Fibroblast of skin of left quadriceps (primary cell): ENCODE measurements around the gene SYNJ2.

Experiments used
- DNase-seq, 2 experiments: peaks; one replicate each; pipeline ENCODE4 v3.0.0-alpha.2; 2013; ENCODE audit warnings: low read depth in 2 of 2

Gene SYNJ2

DNA sequence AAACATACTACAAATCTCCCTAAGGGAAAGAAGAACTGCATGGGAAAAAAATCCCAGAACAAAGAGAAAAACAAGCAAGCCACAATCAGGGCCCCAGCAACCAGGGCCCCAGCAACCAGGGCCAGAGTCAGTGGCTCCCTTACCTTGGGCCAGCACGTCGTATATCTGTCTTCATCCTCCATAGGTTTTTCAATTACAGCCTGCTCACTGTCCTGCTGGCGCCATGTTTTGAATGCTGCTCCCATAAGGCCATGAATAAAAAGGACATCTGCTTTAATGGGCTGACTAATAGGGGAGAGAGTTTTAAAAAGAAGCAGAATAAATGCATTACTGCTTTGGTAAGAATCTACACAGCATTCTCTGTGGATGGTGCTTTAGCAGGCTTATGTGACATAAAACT lies 137.2 kb downstream of the SYNJ2 start:
- no peak for DNase-seq

DNA sequence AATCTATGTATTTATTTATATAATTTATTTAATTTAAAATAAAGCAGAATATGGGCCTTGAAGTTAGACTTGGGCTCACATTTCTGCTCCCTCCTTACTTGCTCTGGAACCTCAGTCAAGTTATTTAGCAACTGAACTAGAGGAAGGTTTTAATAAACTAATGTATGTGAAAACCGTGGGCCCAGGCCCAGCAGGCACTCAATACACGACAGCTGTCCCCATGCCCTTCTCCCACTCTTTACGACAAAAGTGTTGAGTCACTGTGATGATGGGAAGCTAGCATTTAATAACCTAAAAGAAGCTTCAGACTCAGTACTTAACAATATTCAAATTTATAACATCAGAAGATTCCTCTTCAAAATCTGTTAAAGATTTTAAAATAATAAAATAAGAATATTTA lies 139.7 kb downstream of the SYNJ2 start:
- DNase-seq: no peak

DNA sequence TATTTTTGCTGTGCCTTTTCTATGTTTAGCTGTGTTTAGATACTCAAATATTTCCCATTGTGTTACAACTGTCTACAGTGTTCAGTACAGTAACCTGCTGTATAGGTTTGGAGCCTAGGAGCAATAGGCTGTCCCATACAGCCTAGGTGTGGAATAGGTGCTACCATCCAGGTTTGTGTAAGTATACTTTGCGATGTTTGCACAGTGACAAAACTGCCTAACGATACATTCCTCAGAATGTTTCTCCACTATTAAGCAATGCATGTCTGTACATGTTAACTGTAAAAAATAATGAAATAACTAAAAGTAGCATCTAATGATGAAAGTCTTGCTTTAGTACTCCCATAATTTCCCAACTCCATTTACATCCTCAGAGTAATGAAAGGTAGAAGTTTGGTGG lies 140.4 kb downstream of the SYNJ2 start:
- DNase-seq: no peak

DNA sequence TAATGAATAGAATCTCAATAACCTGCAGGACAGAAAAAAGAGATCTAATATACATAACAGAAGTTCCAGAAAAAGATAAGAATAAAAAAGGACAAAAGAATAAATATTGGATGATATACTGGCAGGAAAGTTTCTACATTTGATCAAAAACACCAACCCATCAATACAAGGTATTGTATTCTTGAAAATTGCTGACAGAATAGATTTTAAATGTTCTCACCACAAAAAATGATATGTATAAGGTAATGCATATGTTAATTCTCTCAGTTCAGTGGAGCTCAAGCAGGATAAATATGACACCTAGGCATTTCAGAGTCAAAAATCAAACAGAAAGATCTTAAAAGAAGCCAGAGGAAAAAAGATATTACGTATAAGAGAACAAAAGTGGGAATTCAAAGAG lies 142.6 kb downstream of the SYNJ2 start:
- DNase-seq: no peak

DNA sequence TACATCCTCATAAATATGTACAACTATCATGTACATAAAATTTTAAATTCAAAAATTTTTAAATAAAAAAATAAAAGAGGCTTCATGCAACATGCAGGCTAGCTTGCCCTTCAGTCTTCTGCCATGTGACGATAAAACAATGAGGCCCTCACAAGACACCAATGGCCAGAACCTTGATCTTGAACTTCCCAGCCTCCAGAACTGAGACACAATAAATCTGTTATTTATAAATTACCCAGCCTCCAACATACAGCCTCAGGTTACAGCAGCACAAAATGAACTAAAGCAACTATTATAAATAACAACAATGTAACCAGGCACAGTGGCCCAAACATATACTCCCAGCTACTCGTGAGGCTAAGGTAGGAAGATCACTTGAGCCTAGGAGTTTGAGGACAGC lies 143.6 kb downstream of the SYNJ2 start:
- DNase-seq: no peak

DNA sequence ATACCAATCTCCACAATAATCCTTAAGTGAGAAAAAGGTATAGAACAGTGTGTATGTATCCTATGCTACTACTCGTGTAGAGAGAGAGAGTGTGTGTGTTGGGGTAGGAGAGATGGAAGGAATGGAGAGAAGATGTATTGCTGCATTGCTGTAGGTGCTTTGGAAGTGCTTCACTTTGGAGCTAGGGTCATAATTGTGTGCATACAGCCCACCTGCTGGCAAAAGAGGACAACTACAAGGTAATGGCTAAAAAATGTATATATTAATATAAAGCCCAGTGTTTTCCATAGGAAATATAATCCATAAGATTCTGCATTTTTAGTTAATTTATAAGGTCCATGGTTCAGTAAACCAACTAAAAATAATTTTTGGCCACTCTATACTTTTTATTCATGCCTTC lies 150.3 kb downstream of the SYNJ2 start:
- DNase-seq: peak in 1 of 2 experiments; percentile 13

DNA sequence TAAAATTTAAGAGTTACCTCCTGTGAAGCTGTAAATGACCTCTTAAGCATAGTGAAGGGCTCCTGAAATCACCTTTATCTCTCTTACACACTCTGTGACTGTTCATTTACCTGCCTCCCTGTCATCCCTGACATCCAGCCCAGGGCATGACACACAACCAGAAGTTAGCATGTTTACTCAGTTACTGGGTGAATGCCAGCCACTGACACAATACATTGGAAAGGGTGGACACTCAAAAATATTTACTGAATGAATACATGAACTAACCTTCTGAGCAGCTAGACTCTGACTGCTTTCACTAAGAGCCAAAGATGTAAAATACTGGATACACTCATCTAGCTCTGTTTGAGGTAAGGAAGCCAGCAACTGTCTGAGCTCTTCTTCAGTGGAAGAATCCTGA lies 161.1 kb downstream of the SYNJ2 start:
- no peak for DNase-seq

DNA sequence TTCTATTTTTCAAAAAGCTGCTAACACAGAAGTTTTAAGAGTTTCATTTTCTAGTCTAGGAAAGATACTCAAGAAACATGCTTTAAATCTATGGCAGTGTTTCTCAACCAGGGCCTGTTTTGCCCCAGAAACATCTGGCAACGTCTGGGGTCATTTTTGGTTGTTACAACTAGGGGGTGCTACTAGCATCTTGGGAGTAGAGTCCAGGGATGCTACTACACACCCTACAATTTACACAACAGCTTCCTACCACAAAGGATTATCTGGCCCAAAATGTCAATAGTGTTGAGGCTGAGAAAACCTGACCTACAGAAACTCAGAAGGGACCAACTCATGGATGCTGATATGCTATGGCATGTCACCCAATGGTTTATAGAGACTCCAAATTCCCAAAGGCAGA lies 162.0 kb downstream of the SYNJ2 start:
- no peak for DNase-seq
